ENCODE data around the gene DHRS9. TPM values are rescaled to one million over a fixed set of nuclear protein-coding genes. Genes with fewer than 3 reads are reported as not detected.

DHRS9 gene
- total and polyA plus RNA-seq, 2 of the 4 experiments (the other 2 are of a cell fraction), result not detected

- Histone ChIP-seq H3K9ac (ENCODE audit: low read depth, low read length) (no peak overlapping the region), H3K23ac (ENCODE audit: low read depth, low read length) (no peak overlapping the region), H3K4me2 (ENCODE audit: low read depth, low read length) (no peak overlapping the region), H3K36me3 (ENCODE audit: control insufficient read depth, insufficient read depth, low read length) (no peaks in the 10 kb centered on the region), H3K4me1 (ENCODE audit: control insufficient read depth, insufficient read depth, low read length) (no peaks in the 10 kb centered on the region), H2BK20ac (ENCODE audit: low read depth, low read length) (no peak overlapping the region), H2AFZ (replicated peaks; ENCODE audit: low read length, poor library complexity) (no peak overlapping the region), H3K27me3 (ENCODE audit: control insufficient read depth, insufficient read depth, low read length) (no peaks in the 10 kb centered on the region), H3K4ac (ENCODE audit: low read depth, low read length) (no peak overlapping the region), H3K18ac (ENCODE audit: low read depth, low read length) (no peak overlapping the region), H2AK9ac (replicated peaks; ENCODE audit: low read depth, low read length, poor library complexity) (no peak overlapping the region), H3K4me3 (ENCODE audit: insufficient read depth, low read depth, low read length) (no peak overlapping the region), H2BK120ac (ENCODE audit: low read depth, low read length) (no peak overlapping the region), H2BK5ac (ENCODE audit: low read depth, low read length, poor library complexity, severe bottlenecking) (no peak overlapping the region), H3K14ac (replicated peaks; ENCODE audit: low read depth, low read length) (no peak overlapping the region), H4K20me1 (ENCODE audit: insufficient read depth, low read length) (no peaks in the 10 kb centered on the region), H3K9me3 (ENCODE audit: control insufficient read depth, insufficient read depth, low read length) (peaks cover 2% of the 10 kb centered on the region; the same call in 1 of the 2 replicates), H4K8ac (ENCODE audit: low read depth in 2 of 2, low read length in 2 of 2) (no peak overlapping the region), H2BK15ac (ENCODE audit: low read depth, low read length) (no peak overlapping the region), H4K91ac (ENCODE audit: insufficient read depth, low read depth, low read length) (no peak overlapping the region), H3K56ac (ENCODE audit: extremely low read depth, insufficient read depth, low read length) (no peak overlapping the region), H3K79me1 (ENCODE audit: low read depth in 1 of 2, low read length in 2 of 2) (no peaks in the 10 kb centered on the region), H2AK5ac (ENCODE audit: low read depth, low read length) (no peak overlapping the region), H3K9me1 (ENCODE audit: insufficient read depth, low read length) (no peaks in the 10 kb centered on the region), H3K27ac (ENCODE audit: insufficient read depth, low read length) (no peak overlapping the region), H4K5ac (ENCODE audit: low read depth, low read length) (no peak overlapping the region)
- no CpG with 5 or more reads among the region's 4 CpGs for WGBS, 2 experiments (ENCODE audit: extremely low coverage in 2 of 2, insufficient read length in 1 of 2)
- intact Hi-C loops (cut with micrococcal nuclease) (no loop called here), in situ Hi-C loops (cut with MboI; ENCODE audit: low sequenced_read_pairs) (no loop called here), dilution Hi-C loops (cut with HindIII; ENCODE audit: low sequenced_read_pairs, unreplicated experiment) (no loop called here)
- DNase-seq (no peak), ATAC-seq (ENCODE audit: low read depth) (no peak)
- ChIA-PET CTCF (no interaction called here), POLR2A (ENCODE audit: unreplicated experiment) (no interaction called here)
- BruUV-seq (replicated peaks), result no TSS peak
- TF ChIP-seq ELK1 (IDR thresholded peaks at IDR 0.05; ENCODE audit: borderline replicate concordance, low read depth, low read length) (no peak), CEBPB (IDR thresholded peaks at IDR 0.05; ENCODE audit: low read depth, low read length) (no peak), CHD1 (IDR thresholded peaks at IDR 0.05; ENCODE audit: low read depth, low read length) (no peak), CTCF (conservative IDR thresholded peaks at IDR 0.05; ENCODE audit: low read depth, low read length) (no peak), RAD21 (IDR thresholded peaks at IDR 0.05; ENCODE audit: low read length) (no peak), RFX5 (IDR thresholded peaks at IDR 0.05; ENCODE audit: low read depth, low read length) (no peak), SMC3 (IDR thresholded peaks at IDR 0.05; ENCODE audit: low read depth, low read length) (no peak), NFE2L2 (IDR thresholded peaks at IDR 0.05; ENCODE audit: low read depth, low read length) (no peak), POLR2A (IDR thresholded peaks at IDR 0.05; ENCODE audit: low read depth, low read length) (no peak), FOS (IDR thresholded peaks at IDR 0.05; ENCODE audit: low read depth, low read length) (no peak), USF2 (IDR thresholded peaks at IDR 0.05; ENCODE audit: low read depth, low read length) (no peak), RCOR1 (IDR thresholded peaks at IDR 0.05; ENCODE audit: insufficient replicate concordance, low read length) (no peak), MXI1 (IDR thresholded peaks at IDR 0.05; ENCODE audit: borderline replicate concordance, low read depth, low read length) (no peak)
Measured at GRCh38 chr2:169039702-169040101, 29.7 kb upstream of the DHRS9 start.
